ENCODE measurements around the gene EPN3.

EPN3 gene

DNA sequence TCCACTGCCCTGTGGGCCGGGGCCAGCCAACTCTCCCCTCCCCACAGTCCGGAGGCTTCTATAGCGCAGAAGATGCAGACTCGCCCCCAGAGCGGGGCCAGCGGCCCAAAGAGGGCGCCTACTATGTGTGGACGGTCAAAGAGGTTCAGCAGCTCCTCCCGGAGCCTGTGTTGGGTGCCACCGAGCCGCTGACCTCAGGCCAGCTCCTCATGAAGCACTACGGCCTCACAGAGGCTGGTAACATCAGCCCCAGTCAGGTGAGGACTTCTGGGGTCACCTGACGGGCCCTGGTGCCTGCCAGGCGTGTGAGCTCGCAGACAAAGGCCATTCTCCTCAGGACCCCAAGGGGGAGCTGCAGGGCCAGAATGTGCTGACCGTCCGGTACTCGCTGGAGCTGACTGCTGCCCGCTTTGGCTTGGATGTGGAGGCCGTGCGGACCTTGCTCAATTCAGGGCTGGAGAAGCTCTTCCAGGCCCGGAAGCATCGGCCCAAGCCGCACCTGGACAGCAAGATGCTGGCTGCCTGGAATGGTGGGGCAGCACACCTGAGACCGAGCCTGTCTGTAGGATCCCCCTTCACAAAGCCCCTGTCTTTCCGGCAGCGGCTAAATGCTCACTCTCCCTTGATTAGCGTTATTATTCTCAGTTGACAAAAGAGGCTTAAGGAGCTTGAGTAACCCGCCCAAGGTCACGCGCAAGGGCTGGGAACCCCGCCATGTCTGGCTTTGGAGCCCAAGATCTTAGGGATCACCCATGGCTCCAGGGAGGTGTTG is 18.3 kb downstream of the EPN3 start:
- no peak for DNase-seq (ENCODE audit: low spot score)

GRCh38 chr17:50551433-50551815 is 18.9 kb downstream of the EPN3 start:
- DNase-seq (ENCODE audit: low spot score) = no peak

DNA sequence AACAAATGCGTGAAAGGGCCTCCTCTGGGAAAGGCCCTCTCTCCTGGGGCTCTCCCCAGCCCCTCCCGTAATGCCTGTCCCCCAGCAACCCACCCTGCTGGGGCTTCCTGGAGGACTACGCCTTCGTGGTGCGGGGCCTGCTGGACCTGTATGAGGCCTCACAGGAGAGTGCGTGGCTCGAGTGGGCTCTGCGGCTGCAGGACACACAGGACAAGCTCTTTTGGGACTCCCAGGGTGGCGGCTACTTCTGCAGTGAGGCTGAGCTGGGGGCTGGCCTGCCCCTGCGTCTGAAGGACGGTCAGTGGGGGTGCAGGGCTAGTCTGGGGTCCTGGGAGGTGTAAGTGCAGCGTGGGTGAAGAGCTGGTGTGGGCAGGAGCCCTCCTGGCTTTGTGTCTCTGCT is 19.3 kb downstream of the EPN3 start:
- no peak for DNase-seq (ENCODE audit: low spot score)

DNA sequence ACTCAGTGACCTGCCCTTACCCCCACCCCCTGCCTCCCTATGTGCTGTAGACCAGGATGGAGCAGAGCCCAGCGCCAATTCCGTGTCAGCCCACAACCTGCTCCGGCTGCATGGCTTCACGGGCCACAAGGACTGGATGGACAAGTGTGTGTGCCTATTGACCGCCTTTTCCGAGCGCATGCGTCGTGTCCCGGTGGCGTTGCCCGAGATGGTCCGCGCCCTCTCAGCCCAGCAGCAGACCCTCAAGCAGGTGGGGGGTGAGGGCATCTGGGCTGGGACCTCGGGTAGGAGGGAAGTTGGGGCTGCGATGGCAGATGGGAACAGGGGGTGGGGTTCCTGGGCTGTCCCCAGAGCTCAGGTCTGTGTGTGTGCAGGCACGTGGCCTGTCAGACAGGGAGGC is 21.7 kb downstream of the EPN3 start:
- no peak for DNase-seq (ENCODE audit: low spot score)

- DNase-seq (ENCODE audit: low spot score) = no peak
Observed at GRCh38 chr17:50556803-50557202, 24.3 kb downstream of the EPN3 start.

DNA sequence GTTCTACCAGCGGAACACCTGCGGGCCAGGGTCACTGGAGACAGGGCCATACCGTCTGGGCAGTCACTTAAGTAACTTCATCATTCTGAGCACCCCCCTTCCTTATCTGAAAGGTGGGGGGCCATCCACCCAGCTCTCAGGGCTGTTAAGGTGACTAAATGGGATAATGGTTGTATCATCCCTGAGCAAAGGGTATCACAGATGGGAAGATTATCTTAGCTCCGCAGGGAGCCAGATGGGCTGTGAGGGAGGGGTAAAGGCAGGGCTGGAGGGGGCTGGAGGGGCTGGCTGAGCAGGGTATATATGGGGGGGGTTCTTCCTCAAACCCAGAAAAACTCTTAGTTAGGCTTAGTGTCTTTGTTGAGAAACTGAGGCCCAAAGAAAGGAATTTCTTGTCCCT is 25.1 kb downstream of the EPN3 start:
- no peak for DNase-seq (ENCODE audit: low spot score)

- no peak for DNase-seq (ENCODE audit: low spot score)
Observed at GRCh38 chr17:50558091-50558490, 25.6 kb downstream of the EPN3 start.

DNA sequence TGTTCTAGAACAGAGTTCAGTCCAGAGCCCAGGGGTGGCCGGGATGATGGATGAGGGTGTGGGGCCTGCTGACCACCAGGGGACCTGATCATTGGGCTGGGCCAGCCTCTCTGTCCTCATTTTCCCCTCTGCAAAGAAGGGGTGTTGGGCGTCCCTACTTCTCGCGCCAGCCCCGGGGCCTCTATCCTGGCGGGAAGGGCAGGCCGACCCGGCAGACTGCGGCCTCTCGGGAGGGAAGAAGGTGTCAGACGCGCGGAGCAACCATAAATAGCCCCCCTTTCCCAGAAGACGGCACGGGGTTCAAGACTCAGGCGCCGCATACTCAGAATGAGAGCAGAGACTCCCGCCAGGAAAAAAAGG is 26.0 kb downstream of the EPN3 start:
- no peak for DNase-seq (ENCODE audit: low spot score)

GRCh38 chr17:50558941-50559614 is 26.5 kb downstream of the EPN3 start:
- DNase-seq (ENCODE audit: low spot score) = no peak

- no peak for DNase-seq (ENCODE audit: low spot score)
Observed at GRCh38 chr17:50559674-50560184, 27.2 kb downstream of the EPN3 start.

- peak; percentile 79 for DNase-seq (ENCODE audit: low spot score)
Observed at GRCh38 chr17:50560185-50560824, 27.8 kb downstream of the EPN3 start, which contains the start of gene CACNA1G. TSS of gene CACNA1G (plus strand) at chr17:50560715. CDS start at chr17:50561460, 745 bp downstream.

- no peak for DNase-seq (ENCODE audit: low spot score)
Observed at GRCh38 chr17:50560931-50561745, 28.6 kb downstream of the EPN3 start.

DNA sequence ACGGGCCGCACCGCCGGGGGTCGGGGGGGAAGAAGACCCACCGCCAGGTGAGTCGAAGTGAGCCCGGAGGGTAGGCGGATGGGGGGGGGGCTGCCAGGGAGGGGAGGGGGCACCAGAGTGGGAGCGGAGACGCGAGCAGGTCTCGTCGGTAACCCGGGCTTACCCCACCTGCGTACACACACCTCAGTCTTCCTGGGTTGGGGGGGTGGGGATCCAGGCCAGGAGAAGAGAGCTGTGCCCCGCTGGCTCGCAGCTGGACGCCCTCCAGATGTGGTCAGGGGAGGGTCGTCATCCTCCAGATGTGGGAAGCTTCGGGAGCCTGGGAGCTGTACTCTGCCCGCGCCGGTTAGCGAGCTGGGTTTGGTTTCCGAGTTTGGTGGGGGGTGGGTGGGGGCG is 29.2 kb downstream of the EPN3 start:
- no peak for DNase-seq (ENCODE audit: low spot score)

GRCh38 chr17:50562242-50563091 is 29.9 kb downstream of the EPN3 start:
- DNase-seq (ENCODE audit: low spot score) = no peak

DNA sequence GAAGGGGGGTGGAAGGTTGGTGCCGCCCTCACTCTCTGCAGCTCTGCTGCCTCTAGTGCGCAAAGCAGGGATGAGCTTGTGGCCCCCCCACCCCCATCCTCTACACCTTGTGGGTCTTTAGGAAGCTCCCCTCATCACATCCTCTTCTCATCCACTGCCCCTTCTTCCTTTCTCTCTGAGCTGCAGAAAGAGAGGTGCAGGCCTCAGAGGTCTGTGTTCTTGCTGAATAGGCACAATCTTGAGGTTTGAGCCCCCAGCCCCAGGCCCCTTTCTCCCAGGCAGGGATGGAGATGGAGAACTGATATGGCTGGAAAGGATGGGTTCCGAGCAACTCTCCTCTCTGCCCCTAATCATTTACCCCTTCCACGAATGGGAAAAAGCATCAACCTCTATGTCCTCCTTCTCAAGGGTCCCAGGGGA is 30.6 kb downstream of the EPN3 start:
- no peak for DNase-seq (ENCODE audit: low spot score)

DNA sequence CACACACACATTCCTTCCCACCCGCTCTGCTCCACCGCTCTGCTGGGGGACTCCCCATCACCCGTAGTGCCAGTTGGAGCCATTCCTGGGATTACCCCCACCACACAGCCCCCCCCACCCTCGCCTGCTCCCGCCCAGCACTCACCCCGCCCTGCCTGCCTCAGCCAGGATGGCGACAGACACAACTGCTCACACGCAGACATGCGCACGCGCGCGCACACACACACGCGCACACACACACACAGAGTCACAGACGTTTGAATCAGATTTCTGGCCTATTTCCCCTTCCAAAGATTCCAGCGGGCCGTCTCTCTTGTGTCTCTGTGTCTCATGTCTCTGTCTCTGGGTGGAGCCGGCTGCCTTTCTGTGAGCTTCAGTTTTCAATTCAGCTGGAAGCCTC is 32.4 kb downstream of the EPN3 start:
- no peak for DNase-seq (ENCODE audit: low spot score)

DNA sequence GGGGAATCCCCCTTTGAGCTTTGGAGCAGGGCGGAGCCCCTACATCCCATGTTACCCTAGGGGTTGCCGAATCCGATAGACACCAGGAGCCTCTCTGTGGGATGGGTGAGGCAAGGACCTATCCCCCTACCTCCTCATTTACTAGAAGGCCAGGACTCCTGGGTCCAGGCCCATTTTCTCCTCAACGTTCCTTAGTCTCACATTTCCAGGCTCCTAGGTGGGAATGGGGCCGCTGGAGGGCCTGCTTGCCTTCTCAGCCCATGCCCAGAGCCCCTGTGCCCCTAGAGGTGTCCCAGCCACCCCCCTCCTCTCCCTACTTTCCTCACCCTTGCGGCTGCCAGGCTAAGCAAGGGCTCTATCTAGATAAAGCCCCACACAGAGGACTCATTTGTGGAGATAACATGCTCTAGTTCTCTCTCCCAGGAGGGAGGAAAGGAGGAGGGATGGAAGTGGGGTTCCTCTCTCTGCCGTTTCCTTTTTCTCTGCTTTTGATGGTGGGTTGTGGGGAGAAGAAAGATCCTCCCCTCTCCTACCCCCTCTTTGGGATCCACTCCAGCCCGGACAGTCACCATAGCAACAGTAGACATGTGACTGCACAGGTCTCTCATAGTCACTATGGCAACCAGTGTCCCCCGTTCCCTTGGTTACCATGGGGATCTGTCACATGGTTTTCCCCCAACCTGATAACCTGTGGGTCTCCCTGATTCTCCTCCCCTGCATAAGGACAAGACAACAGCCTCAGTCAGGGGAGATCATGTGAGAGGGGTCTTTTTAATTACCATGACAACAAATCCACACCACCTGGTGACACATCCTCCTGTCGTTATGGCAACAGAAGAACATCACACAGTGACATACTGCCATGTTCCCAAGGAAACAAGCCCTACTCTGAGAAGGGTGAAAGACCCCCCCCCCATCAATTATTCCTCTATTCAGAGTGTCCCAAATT is 33.1 kb downstream of the EPN3 start:
- no peak for DNase-seq (ENCODE audit: low spot score)

GRCh38 chr17:50566886-50567285 is 34.4 kb downstream of the EPN3 start:
- no peak for DNase-seq (ENCODE audit: low spot score)

DNA sequence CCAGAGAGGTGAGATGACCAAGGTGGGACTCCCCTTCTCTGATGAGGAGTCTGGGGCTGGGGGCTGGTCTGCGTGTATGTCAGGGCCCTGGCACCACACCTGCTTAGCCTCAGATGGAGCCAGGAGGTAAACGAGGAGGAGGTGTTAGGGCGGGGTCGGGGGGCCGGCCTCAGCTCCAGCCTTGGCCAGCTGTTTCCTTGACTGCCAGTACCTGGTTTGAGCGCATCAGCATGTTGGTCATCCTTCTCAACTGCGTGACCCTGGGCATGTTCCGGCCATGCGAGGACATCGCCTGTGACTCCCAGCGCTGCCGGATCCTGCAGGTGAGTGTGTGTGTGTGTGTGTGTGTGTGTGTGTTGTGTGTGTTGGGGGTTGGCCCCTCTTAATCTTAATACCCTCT is 36.1 kb downstream of the EPN3 start:
- no peak for DNase-seq (ENCODE audit: low spot score)

DNA sequence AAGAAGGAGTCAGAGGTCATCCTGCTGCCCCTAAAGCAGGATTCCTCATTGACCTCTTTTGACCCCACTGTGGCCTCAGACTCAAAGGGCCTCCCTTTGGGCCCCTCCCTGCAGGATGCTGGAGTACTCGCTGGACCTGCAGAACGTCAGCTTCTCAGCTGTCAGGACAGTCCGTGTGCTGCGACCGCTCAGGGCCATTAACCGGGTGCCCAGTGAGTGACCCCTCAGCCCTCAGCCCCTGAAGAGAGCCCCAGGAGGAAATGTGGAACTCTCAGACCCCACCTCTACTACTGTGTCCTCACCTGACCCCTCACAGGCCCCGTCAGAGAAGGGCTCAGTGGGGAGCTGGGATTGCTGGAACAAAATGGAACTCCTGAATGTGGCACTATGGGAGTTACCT is 37.1 kb downstream of the EPN3 start:
- no peak for DNase-seq (ENCODE audit: low spot score)
